Esophagus squamous epithelium (tissue), 5 donors: ENCODE measurements around the gene PHF23. TPM values are rescaled to one million over a fixed set of nuclear protein-coding genes. Genes with fewer than 3 reads are reported as not detected.

Experiments used
- DNase-seq: peaks from one replicate; lab custom pipeline; 2025; lab: John Stamatoyannopoulos, UW
- H3K27ac ChIP-seq, 4 donors: fragments of 200-600 bp; sonication (generic); one replicate each; pipeline ENCODE4 v1.5.1; 2016 to 2019; ENCODE audit warnings: mild to moderate bottlenecking in 1 of 4
- H3K27me3 ChIP-seq, 4 donors: fragments of 200-600 bp; sonication (generic); 1 replicate in 3 of 4; 2 replicates in 1 of 4; pipeline versions ENCODE4 v1.5.1 to v1.6.0; 2017 to 2021; ENCODE audit warnings: antibody characterized with exemption in 1 of 4
- H3K36me3 ChIP-seq, 3 donors: fragments of 200-600 bp; sonication (generic); one replicate each; pipeline ENCODE4 v1.5.1; 2016 to 2019
- H3K4me1 ChIP-seq, 3 donors: fragments of 200-600 bp; sonication (generic); one replicate each; pipeline ENCODE4 v1.5.1; 2017 to 2019
- H3K4me3 ChIP-seq, 4 donors: fragments of 200-600 bp; sonication (generic); 1 replicate in 3 of 4; 2 replicates in 1 of 4; pipeline ENCODE4 v1.5.1; 2016 to 2019; ENCODE audit warnings: mild to moderate bottlenecking in 2 of 4, moderate library complexity in 1 of 4
- H3K9me3 ChIP-seq, 3 donors: fragments of 200-600 bp; sonication (generic); one replicate each; pipeline ENCODE4 v1.5.1; 2016 to 2019
- POLR2A ChIP-seq, 4 donors: fragments of 450-650 bp; IDR thresholded peaks; one replicate each; pipeline ENCODE4 v1.6.1; 2017; ENCODE audit warnings: antibody characterized with exemption in 4 of 4, mild to moderate bottlenecking in 4 of 4, moderate library complexity in 3 of 4
- WGBS, 2 donors: methylation state at CpG; one replicate each; pipeline ENCODE4 v1.1.5; 2018; 5-methylcytosine and 5-hydroxymethylcytosine counted together
- intact Hi-C: fragments of 100-400 bp; cut with DNase I; formaldehyde crosslinking; loops from one replicate; pipeline ENCODE4 v1.15.0; 2022
- total RNA-seq, 4 donors: library from RNA; depleted of rRNA; stranded (reverse); fragments of >200 nt; gene quantifications; one replicate each; pipeline ENCODE4 v1.1.0, GENCODE V29; 2016
- TF ChIP-seq, protein P1 (sequence below), 6 experiments: fragments of 450-650 bp in 4 of 6; fragments of 200-600 bp in 2 of 6; sonication (generic) in 2 of 6; IDR thresholded peaks; one replicate each; pipeline ENCODE4 v1.5.1; 2016 to 2019; ENCODE audit warnings: antibody characterized with exemption in 6 of 6, mild to moderate bottlenecking in 4 of 6, moderate library complexity in 4 of 6
- donor health status: DM: yes; HTN: yes; CAD: no.

The PHF23 gene
- total RNA-seq, 4 donors from 2014 or later, result 24.7 to 30.6 (median 27.0) TPM

DNA sequence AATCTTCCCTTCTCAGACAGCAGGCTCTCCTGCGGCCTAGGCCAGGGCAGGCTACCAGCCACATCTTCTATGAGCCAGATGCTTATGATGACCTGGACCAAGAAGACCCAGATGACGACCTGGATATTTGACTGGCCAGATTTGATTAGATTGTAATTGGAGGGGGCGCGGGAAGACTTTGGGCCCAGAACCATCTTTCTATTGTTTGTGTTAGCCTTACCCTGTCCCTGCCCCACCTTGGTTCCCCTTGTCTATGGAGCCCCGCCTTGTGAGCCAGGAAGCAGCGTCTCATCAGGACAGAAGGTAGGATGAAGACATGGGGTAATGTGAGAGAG is 20.3 kb upstream of the PHF23 start:
- peaks cover 10 to 62% (median 26%) of the 10 kb centered on the region in 3 donors for H3K36me3 ChIP-seq
- peaks cover 20 to 61% (median 23%) of the 10 kb centered on the region in 3 donors for H3K4me1 ChIP-seq
- H3K4me3 ChIP-seq, result peak overlapping the region in 2 of 4 donors; percentile 58 to 74

DNA sequence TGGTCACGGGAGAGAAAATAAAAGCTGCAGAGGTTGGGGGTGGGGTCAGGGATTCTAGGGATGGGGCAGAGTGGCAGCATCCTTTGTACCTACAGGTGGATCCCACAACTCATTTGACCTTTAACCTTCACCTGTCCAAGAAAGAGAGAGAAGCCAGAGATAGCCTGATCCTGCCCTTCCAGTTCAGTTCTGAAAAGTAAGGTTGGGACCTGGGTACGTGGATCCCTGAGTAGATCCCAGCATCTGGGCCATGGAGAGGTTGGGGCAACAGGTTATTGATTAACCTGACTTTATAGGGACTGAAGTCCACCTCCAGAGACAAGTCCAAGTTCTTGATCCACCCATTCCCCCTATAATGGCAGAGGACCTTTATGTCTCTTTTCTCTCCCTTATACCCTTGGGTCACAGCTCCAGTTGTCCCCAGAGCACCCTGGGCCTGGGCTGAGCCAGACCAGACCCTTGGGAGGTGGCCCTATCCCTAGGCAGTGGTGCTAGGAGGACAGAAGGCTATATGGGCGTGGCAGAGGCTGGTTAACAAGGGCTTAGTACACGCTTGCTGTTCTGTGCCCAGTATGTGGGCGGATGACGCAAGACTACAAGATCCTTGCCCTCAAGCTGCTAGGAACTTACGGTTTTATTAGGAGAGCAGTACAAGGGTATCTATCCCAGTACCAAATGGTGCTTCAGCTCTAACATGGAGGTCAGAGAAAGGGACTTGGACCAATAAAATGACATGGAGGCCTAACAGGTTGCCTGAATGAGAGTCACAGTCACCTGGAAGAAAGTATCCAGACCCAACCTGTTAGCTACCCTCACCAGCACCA is 19.7 kb upstream of the PHF23 start:
- peak overlapping the region in 1 of 4 donors; percentile 74 for H3K4me3 ChIP-seq

More for the DNA sequence above, 20.3 kb upstream of the PHF23 start:
- intact Hi-C loops, result no loop called here
- TF ChIP-seq POLR2A (IDR thresholded peaks at IDR 0.05), result no peak
- TF ChIP-seq, protein P1, sequence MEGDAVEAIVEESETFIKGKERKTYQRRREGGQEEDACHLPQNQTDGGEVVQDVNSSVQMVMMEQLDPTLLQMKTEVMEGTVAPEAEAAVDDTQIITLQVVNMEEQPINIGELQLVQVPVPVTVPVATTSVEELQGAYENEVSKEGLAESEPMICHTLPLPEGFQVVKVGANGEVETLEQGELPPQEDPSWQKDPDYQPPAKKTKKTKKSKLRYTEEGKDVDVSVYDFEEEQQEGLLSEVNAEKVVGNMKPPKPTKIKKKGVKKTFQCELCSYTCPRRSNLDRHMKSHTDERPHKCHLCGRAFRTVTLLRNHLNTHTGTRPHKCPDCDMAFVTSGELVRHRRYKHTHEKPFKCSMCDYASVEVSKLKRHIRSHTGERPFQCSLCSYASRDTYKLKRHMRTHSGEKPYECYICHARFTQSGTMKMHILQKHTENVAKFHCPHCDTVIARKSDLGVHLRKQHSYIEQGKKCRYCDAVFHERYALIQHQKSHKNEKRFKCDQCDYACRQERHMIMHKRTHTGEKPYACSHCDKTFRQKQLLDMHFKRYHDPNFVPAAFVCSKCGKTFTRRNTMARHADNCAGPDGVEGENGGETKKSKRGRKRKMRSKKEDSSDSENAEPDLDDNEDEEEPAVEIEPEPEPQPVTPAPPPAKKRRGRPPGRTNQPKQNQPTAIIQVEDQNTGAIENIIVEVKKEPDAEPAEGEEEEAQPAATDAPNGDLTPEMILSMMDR (IDR thresholded peaks at IDR 0.05), result no peak
- Histone ChIP-seq H3K9me3 (no peaks in the 10 kb centered on the region), H3K27me3 (peaks cover 0 to 38% (median 4%) of the 10 kb centered on the region in 4 donors), H3K27ac (peak overlapping the region; percentile 54 to 99 (median 75))
- DNase-seq, result no peak
- WGBS, 2 donors, result 87 to 88% methylated on average over 6 of the region's 6 CpGs

DNA sequence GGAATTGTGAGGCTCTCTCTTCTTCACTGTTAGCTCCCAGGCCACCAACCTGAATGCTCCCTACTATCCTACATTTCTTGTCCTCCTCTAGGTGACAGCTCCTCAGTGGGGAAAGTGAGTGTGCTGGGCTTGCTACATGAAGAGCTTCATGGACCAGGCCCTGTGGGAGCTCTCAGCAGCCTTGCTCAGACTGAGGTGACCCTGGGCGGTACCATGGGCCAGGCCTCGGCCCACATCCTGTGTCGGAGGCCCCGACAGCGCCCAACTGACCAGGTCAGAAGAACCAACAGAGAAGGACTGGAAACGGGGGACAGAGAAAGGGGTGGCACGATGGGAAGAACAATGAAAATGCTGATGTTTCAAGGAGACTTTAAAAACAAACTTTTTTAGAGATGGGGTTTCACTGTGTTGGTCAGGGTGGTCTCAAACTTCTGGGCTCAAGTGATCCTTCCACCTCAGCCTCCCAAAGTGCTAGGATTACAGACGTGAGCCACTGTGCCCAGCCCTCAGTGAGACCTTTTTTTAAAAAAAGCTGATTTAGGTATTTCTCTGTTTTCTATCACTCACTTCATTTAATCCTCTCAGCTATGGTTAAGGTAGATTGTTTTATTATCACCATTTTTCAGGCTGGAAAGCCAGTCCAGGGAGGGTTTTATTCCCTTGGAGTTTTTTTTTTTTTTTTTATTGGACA is 17.7 kb upstream of the PHF23 start:
- intact Hi-C loops, result no loop called here
- peaks cover 10 to 69% (median 26%) of the 10 kb centered on the region in 3 donors for H3K36me3 ChIP-seq
- TF ChIP-seq POLR2A (IDR thresholded peaks at IDR 0.05), result no peak
- TF ChIP-seq, protein P1 (IDR thresholded peaks at IDR 0.05), result no peak
- no peak for DNase-seq
- H3K9me3 ChIP-seq, result no peaks in the 10 kb centered on the region
- H3K4me3 ChIP-seq, result no peak overlapping the region
- H3K27ac ChIP-seq, result no peak overlapping the region
- H3K4me1 ChIP-seq, result peaks cover 20 to 52% (median 22%) of the 10 kb centered on the region in 3 donors
- 88 to 92% methylated on average over 4 to 7 of the region's 8 CpGs for WGBS, 2 donors
- H3K27me3 ChIP-seq, result peaks cover 0 to 14% (median 0%) of the 10 kb centered on the region in 4 donors

More for the DNA sequence above, 19.7 kb upstream of the PHF23 start:
- no peaks in the 10 kb centered on the region for H3K9me3 ChIP-seq
- DNase-seq, result no peak
- peaks cover 10 to 68% (median 26%) of the 10 kb centered on the region in 3 donors for H3K36me3 ChIP-seq
- peak overlapping the region; percentile 54 to 99 (median 75) for H3K27ac ChIP-seq
- H3K27me3 ChIP-seq, result peaks cover 0 to 34% (median 4%) of the 10 kb centered on the region in 4 donors
- intact Hi-C loops, result no loop called here
- H3K4me1 ChIP-seq, result peaks cover 19 to 57% (median 20%) of the 10 kb centered on the region in 3 donors
- 48 to 75% methylated on average over 2 to 6 of the region's 7 CpGs for WGBS, 2 donors
- TF ChIP-seq, protein P1 (IDR thresholded peaks at IDR 0.05), result no peak
- no peak for TF ChIP-seq POLR2A (IDR thresholded peaks at IDR 0.05)

DNA sequence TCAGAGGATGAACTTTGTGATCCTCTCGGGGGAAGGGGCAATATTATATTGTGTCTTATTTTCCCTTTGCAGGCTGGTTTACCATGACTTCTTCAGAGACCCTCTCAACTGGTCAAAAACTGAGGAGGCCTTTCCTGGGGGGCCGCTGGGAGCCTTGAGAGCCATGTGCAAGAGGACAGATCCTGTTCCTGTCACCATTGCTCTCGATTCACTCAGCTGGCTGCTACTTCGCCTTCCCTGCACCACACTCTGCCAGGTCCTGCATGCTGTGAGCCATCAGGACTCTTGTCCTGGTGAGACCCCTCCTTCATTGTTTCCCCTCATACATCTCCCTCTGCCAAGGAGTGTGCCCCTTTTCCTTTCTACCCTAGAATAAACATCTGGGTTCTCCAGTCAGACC is 15.3 kb upstream of the PHF23 start:
- H3K4me3 ChIP-seq, result no peak overlapping the region
- no peak overlapping the region for H3K27ac ChIP-seq
- intact Hi-C loops, result no loop called here
- WGBS, 2 donors, result 91 to 94% methylated on average over 4 of the region's 4 CpGs
- H3K36me3 ChIP-seq, result peaks cover 6 to 56% (median 26%) of the 10 kb centered on the region in 3 donors
- TF ChIP-seq POLR2A (IDR thresholded peaks at IDR 0.05), result no peak
- TF ChIP-seq, protein P1 (IDR thresholded peaks at IDR 0.05), result no peak
- no peaks in the 10 kb centered on the region for H3K9me3 ChIP-seq
- DNase-seq, result no peak
- H3K27me3 ChIP-seq, result no peaks in the 10 kb centered on the region
- H3K4me1 ChIP-seq, result peaks cover 20 to 43% (median 28%) of the 10 kb centered on the region in 3 donors
